CD14-positive monocyte (primary cell): ENCODE data around the gene P2RX3. TPM values are rescaled to one million over a fixed set of nuclear protein-coding genes. Genes with fewer than 3 reads are reported as not detected.
A peak's percentile ranks its signal among the peaks of the same experiment; 100 is the strongest.

ENCODE experiments used
- DNase-seq, 3 donors: peaks; one replicate each; pipeline ENCODE4 v3.0.0-alpha.2; 2011 to 2022
- H2AFZ ChIP-seq: 2 replicates; pipeline ENCODE4 v1.6.0; 2012; ENCODE audit warnings: mild to moderate bottlenecking, low read depth, low read length, inconsistent platforms; ENCODE audit not compliant: insufficient read depth, poor library complexity, severe bottlenecking
- H3K27ac ChIP-seq, 2 donors: 1 replicate in 1 of 2; 2 replicates in 1 of 2; pipeline ENCODE4 v1.5.1; 2012 to 2013; ENCODE audit warnings: low read length in 2 of 2, control low read depth in 1 of 2, inconsistent platforms in 1 of 2, low read depth in 1 of 2, mild to moderate bottlenecking in 1 of 2
- H3K27me3 ChIP-seq, 2 donors: one replicate each; pipeline versions ENCODE4 v1.6.0 to v1.6.1; 2011 to 2013; ENCODE audit warnings: low read length in 2 of 2; ENCODE audit not compliant: control insufficient read depth in 2 of 2, insufficient read depth in 2 of 2
- H3K36me3 ChIP-seq, 2 donors: replicated peaks in 1 of 2; 1 replicate in 1 of 2; 2 replicates in 1 of 2; pipeline versions ENCODE4 v1.5.1 to v1.6.1; 2012 to 2013; ENCODE audit warnings: low read length in 2 of 2, control low read depth in 1 of 2, inconsistent platforms in 1 of 2, mild to moderate bottlenecking in 1 of 2; ENCODE audit not compliant: insufficient read depth in 2 of 2, control insufficient read depth in 1 of 2
- H3K4me1 ChIP-seq, 2 donors: 1 replicate in 1 of 2; 2 replicates in 1 of 2; pipeline versions ENCODE4 v1.5.1 to v1.6.1; 2012 to 2013; ENCODE audit warnings: low read length in 2 of 2, control low read depth in 1 of 2, inconsistent platforms in 1 of 2, mild to moderate bottlenecking in 1 of 2, moderate library complexity in 1 of 2; ENCODE audit not compliant: insufficient read depth in 2 of 2, control insufficient read depth in 1 of 2
- H3K4me2 ChIP-seq: replicated peaks from 2 replicates; pipeline ENCODE3; 2012; ENCODE audit warnings: low read length, moderate library complexity, mild to moderate bottlenecking; ENCODE audit not compliant: poor library complexity, severe bottlenecking; ENCODE audit errors: extremely low read depth
- H3K4me3 ChIP-seq, 3 experiments: fragments of 200-600 bp in 1 of 3; sonication (generic) in 1 of 3; replicated peaks in 1 of 3; 1 replicate in 2 of 3; 2 replicates in 1 of 3; pipeline ENCODE4 v1.5.1; 2011 to 2013; ENCODE audit warnings: low read length in 3 of 3, mild to moderate bottlenecking in 3 of 3, control low read depth in 2 of 3, low read depth in 2 of 3, inconsistent platforms in 1 of 3, moderate library complexity in 1 of 3
- H3K79me2 ChIP-seq: 2 replicates; pipeline ENCODE4 v1.6.0; 2012; ENCODE audit warnings: mild to moderate bottlenecking, control low read depth, inconsistent platforms, low read length, moderate library complexity; ENCODE audit not compliant: insufficient read depth
- H3K9ac ChIP-seq: 2 replicates; pipeline ENCODE4 v1.6.0; 2017; ENCODE audit warnings: low read length, mild to moderate bottlenecking; ENCODE audit not compliant: insufficient read depth, poor library complexity, severe bottlenecking
- H3K9me3 ChIP-seq, 2 donors: replicated peaks in 1 of 2; 1 replicate in 1 of 2; 2 replicates in 1 of 2; pipeline versions ENCODE4 v1.5.1 to v1.6.1; 2012 to 2013; ENCODE audit warnings: low read length in 2 of 2, control low read depth in 1 of 2; ENCODE audit not compliant: control insufficient read depth in 1 of 2, insufficient read depth in 1 of 2
- H4K20me1 ChIP-seq: 2 replicates; pipeline ENCODE4 v1.6.0; 2012; ENCODE audit warnings: mild to moderate bottlenecking, low read length, control low read depth, moderate library complexity; ENCODE audit not compliant: insufficient read depth
- H3K27ac Mint-ChIP-seq, 7 donors: one replicate each; pipeline ENCODE4 v1.8.0; 2020; ENCODE audit warnings: mild to moderate bottlenecking in 7 of 7, mixed read lengths in 7 of 7, moderate library complexity in 6 of 7, inconsistent platforms in 2 of 7
- H3K27me3 Mint-ChIP-seq, 3 donors: one replicate each; pipeline ENCODE4 v1.8.0; 2021 to 2022; ENCODE audit warnings: low read depth in 3 of 3, mild to moderate bottlenecking in 3 of 3, mixed read lengths in 3 of 3, moderate library complexity in 3 of 3, inconsistent platforms in 1 of 3
- H3K36me3 Mint-ChIP-seq, 2 donors: one replicate each; pipeline ENCODE4 v1.8.0; 2020; ENCODE audit warnings: mixed read lengths in 2 of 2, inconsistent platforms in 1 of 2, mild to moderate bottlenecking in 1 of 2
- H3K4me1 Mint-ChIP-seq: one replicate; pipeline ENCODE4 v1.8.0; 2020; ENCODE audit warnings: mild to moderate bottlenecking, mixed read lengths
- H3K4me3 Mint-ChIP-seq, 2 donors: one replicate each; pipeline ENCODE4 v1.8.0; 2020; ENCODE audit warnings: mild to moderate bottlenecking in 2 of 2, mixed read lengths in 2 of 2, moderate library complexity in 1 of 2
- H3K9me3 Mint-ChIP-seq, 7 donors: one replicate each; pipeline ENCODE4 v1.8.0; 2020 to 2022; ENCODE audit warnings: mixed read lengths in 7 of 7, mild to moderate bottlenecking in 6 of 7, moderate library complexity in 6 of 7, inconsistent platforms in 2 of 7
- WGBS: methylation state at CpG from one replicate; pipeline ENCODE4 v1.1.5; 2013; ENCODE audit warnings: missing lambda C conversion rate; ENCODE audit not compliant: insufficient coverage; 5-methylcytosine and 5-hydroxymethylcytosine counted together
- intact Hi-C, 2 donors: fragments of 100-400 bp; cut with micrococcal nuclease; formaldehyde crosslinking; loops; one replicate each; pipeline versions ENCODE4 v1.15.0 to v1.15.1; 2023
- polyA plus RNA-seq, 3 donors: library from polyadenylated mRNA; depleted of rRNA in 1 of 3; unstranded in 2 of 3; stranded (reverse) in 1 of 3; fragments of 300-500 nt in 2 of 3; fragments of >200 nt in 1 of 3; fragmentation: Illumina TruSeq in 2 of 3; gene quantifications; 1 replicate in 2 of 3; 2 replicates in 1 of 3; pipeline ENCODE4 v1.2.3, GENCODE V29; 2012 to 2021
- TF ChIP-seq, protein P1 (sequence below): fragments of 200-600 bp; IDR thresholded peaks from one replicate; pipeline ENCODE4 v1.8.0; 2022; ENCODE audit warnings: antibody characterized with exemption, mild to moderate bottlenecking

Gene P2RX3
- polyA plus RNA-seq, 3 donors, result not detected

DNA sequence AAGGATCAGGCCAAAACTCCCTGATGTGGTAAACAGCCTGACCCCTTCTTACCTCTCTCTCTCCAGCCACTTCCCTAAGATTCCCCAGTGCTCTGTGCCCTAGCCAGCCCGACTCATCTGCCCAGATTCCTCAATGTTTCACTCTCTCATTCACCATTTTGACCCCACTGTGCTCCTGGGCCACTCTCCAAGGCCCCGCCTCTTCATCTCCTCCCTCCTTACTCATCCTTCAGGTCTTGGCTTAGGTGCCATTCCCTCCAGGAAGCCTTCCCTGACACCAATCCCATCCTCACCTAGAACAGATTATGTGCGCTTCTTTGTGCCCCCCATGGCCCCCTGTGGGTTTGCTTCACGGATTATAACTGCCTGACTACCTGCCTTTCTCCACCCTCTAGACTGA lies 75.5 kb downstream of the P2RX3 start:
- Histone ChIP-seq H3K9ac (no peak overlapping the region), H2AFZ (no peak overlapping the region), H3K4me2 (no peak overlapping the region), H3K4me3 (no peak overlapping the region), H3K9me3 (no peaks in the 10 kb centered on the region), H3K79me2 (peaks cover 58% of the 10 kb centered on the region), H3K27ac (peak overlapping the region in 1 of 2 donors; percentile 24), H3K36me3 (peaks cover 96 to 98% of the 10 kb centered on the region in 2 donors), H4K20me1 (peaks cover 87% of the 10 kb centered on the region), H3K27me3 (no peaks in the 10 kb centered on the region), H3K4me1 (no peaks in the 10 kb centered on the region)
- DNase-seq, result no peak
- Mint-ChIP-seq H3K9me3 (peaks cover 0 to 6% (median 0%) of the 10 kb centered on the region in 7 donors), H3K4me1 (peaks cover 3% of the 10 kb centered on the region), H3K27me3 (peaks cover 0 to 3% (median 1%) of the 10 kb centered on the region in 3 donors), H3K4me3 (no peak overlapping the region), H3K27ac (peak overlapping the region in 3 of 7 donors; percentile 15 to 56 (median 30)), H3K36me3 (peaks cover 84 to 94% of the 10 kb centered on the region in 2 donors)
- WGBS, result 95% methylated on average over 4 of the region's 4 CpGs
- intact Hi-C loops, result no loop called here
- TF ChIP-seq, protein P1, sequence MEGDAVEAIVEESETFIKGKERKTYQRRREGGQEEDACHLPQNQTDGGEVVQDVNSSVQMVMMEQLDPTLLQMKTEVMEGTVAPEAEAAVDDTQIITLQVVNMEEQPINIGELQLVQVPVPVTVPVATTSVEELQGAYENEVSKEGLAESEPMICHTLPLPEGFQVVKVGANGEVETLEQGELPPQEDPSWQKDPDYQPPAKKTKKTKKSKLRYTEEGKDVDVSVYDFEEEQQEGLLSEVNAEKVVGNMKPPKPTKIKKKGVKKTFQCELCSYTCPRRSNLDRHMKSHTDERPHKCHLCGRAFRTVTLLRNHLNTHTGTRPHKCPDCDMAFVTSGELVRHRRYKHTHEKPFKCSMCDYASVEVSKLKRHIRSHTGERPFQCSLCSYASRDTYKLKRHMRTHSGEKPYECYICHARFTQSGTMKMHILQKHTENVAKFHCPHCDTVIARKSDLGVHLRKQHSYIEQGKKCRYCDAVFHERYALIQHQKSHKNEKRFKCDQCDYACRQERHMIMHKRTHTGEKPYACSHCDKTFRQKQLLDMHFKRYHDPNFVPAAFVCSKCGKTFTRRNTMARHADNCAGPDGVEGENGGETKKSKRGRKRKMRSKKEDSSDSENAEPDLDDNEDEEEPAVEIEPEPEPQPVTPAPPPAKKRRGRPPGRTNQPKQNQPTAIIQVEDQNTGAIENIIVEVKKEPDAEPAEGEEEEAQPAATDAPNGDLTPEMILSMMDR, result no peak

DNA sequence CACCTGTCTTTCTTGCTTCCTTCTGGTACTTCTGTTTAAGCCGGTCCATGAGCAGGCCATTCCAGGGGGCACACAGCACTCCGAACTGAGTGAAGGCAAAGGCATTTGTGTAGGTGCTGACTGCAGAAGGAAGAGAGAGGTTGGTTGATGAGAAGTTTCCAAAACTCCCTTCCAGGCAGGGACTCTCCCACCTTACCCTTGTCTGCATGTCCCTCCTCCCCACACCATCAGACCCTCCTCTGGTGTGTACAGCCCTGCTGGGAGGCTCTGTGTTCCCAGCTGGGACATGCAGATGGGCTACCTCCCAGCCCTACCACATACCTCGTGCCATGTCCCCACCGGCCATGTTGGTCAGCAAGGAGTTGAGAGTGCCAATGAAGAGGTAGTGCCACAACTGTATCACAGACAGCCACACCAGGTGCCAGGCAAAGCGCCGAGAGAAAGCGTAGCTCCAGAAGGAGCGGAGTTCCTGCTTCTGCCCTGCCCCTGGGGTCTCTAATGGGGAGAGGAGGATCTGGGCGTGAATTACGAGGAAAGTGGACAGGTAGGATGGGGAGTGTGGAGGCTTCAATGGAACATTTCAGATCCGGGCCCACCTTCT lies 76.6 kb downstream of the P2RX3 start:
- H3K4me3 ChIP-seq, result no peak overlapping the region
- Mint-ChIP-seq H3K27me3 (peaks cover 0 to 3% (median 1%) of the 10 kb centered on the region in 3 donors), H3K4me1 (peaks cover 3% of the 10 kb centered on the region), H3K27ac (peak overlapping the region in 3 of 7 donors; percentile 1 to 56 (median 23)), H3K9me3 (peaks cover 0 to 6% (median 0%) of the 10 kb centered on the region in 7 donors), H3K4me3 (no peak overlapping the region), H3K36me3 (peaks cover 79 to 94% of the 10 kb centered on the region in 2 donors)
- intact Hi-C loops, result no loop called here
- H4K20me1 ChIP-seq, result peaks cover 86% of the 10 kb centered on the region
- peak overlapping the region in 1 of 2 donors; percentile 48 for H3K27ac ChIP-seq
- H3K4me2 ChIP-seq, result no peak overlapping the region
- no peak for DNase-seq
- H3K79me2 ChIP-seq, result peaks cover 62% of the 10 kb centered on the region
- H3K36me3 ChIP-seq, result peaks cover 91 to 98% of the 10 kb centered on the region in 2 donors
- H3K9ac ChIP-seq, result no peak overlapping the region
- H3K27me3 ChIP-seq, result no peaks in the 10 kb centered on the region
- 98% methylated on average over 5 of the region's 11 CpGs for WGBS
- no peak overlapping the region for H2AFZ ChIP-seq
- peaks cover 0 to under 1% of the 10 kb centered on the region in 2 donors for H3K4me1 ChIP-seq
- TF ChIP-seq, protein P1, result no peak
- no peaks in the 10 kb centered on the region for H3K9me3 ChIP-seq
